ENCODE results near the gene PRAMEF33. TPM values are rescaled to one million over a fixed set of nuclear protein-coding genes. Genes with fewer than 3 reads are reported as not detected.

Gene PRAMEF33

Small RNAs within 50 kb of the gene (small RNA-seq; reads per million reads assigned to genes)
- not detected for gene RNU6-771P (ENCODE audit: low read depth)
